Caco-2 (cell line): ENCODE data around the gene MAPK1IP1L. TPM values are rescaled to one million over a fixed set of nuclear protein-coding genes. Genes with fewer than 3 reads are reported as not detected.

Experiments used
- BruUV-seq: library from RNA; stranded (reverse); fragments of 400-500 nt; replicated peaks from 2 replicates; lab custom pipeline; 2021; lab: Mats Ljungman, UMichigan
- CTCF ChIA-PET: fragments of 300-600 bp; sonication (Branson Sonifier 250); formaldehyde crosslinking; loops from one replicate; lab custom pipeline; 2022; ENCODE audit warnings: antibody characterized with exemption; lab: Charles Lee
- POLR2A ChIA-PET: fragments of 300-600 bp; sonication (Branson Sonifier 250); formaldehyde crosslinking; loops from one replicate; lab custom pipeline; 2022; ENCODE audit warnings: antibody characterized with exemption; lab: Charles Lee
- DNase-seq, 2 experiments: peaks; one replicate each; pipeline versions ENCODE4 v3.0.0 to v3.0.0-alpha.2; 2020 to 2022
- H3K27me3 ChIP-seq: replicated peaks from 2 replicates; pipeline ENCODE4 v1.6.0; 2011; ENCODE audit warnings: low read length; ENCODE audit not compliant: control insufficient read depth, insufficient read depth
- H3K36me3 ChIP-seq: 2 replicates; pipeline ENCODE4 v1.5.1; 2011; ENCODE audit warnings: low read length; ENCODE audit not compliant: control insufficient read depth, insufficient read depth
- H3K4me1 ChIP-seq: fragments of 250-450 bp; sonication (Bioruptor Pico); 2 replicates; pipeline ENCODE4 v1.5.1; 2020; ENCODE audit warnings: mild to moderate bottlenecking
- H3K4me3 ChIP-seq: 2 replicates; pipeline ENCODE4 v1.5.1; 2011; ENCODE audit warnings: low read depth, mild to moderate bottlenecking, control low read depth, low read length
- H3K9me3 ChIP-seq: fragments of 250-450 bp; sonication (Bioruptor Pico); 2 replicates; pipeline ENCODE4 v1.5.1; 2020; ENCODE audit warnings: mild to moderate bottlenecking, moderate library complexity
- H3K27ac Mint-ChIP-seq: one replicate; pipeline ENCODE4 v1.8.0; 2022; ENCODE audit warnings: mixed read lengths; ENCODE audit not compliant: unreplicated experiment
- H3K27me3 Mint-ChIP-seq: one replicate; pipeline ENCODE4 v1.8.0; 2022; ENCODE audit warnings: mixed read lengths; ENCODE audit not compliant: insufficient read depth, unreplicated experiment
- H3K36me3 Mint-ChIP-seq: one replicate; pipeline ENCODE4 v1.8.0; 2022; ENCODE audit warnings: mild to moderate bottlenecking, mixed read lengths; ENCODE audit not compliant: insufficient read depth, unreplicated experiment
- H3K4me1 Mint-ChIP-seq: one replicate; pipeline ENCODE4 v1.8.0; 2022; ENCODE audit warnings: low read depth, mixed read lengths; ENCODE audit not compliant: unreplicated experiment
- H3K4me3 Mint-ChIP-seq: one replicate; pipeline ENCODE4 v1.8.0; 2022; ENCODE audit warnings: mild to moderate bottlenecking, moderate library complexity, mixed read lengths; ENCODE audit not compliant: unreplicated experiment
- H3K9me3 Mint-ChIP-seq: one replicate; pipeline ENCODE4 v1.8.0; 2022; ENCODE audit warnings: mixed read lengths; ENCODE audit not compliant: unreplicated experiment
- intact Hi-C: fragments of 100-400 bp; cut with micrococcal nuclease; formaldehyde crosslinking; loops from one replicate; pipeline ENCODE4 v1.10.0; 2022; ENCODE audit not compliant: unreplicated experiment
- total RNA-seq: library from RNA; stranded (reverse); gene quantifications from 2 replicates; pipeline ENCODE4 v1.2.3, GENCODE V29; 2022
- TF ChIP-seq, protein P1 (sequence below), 2 experiments: fragments of 200-600 bp in 1 of 2; IDR thresholded peaks; 1 replicate in 1 of 2; 2 replicates in 1 of 2; pipeline versions ENCODE4 v1.5.1 to v1.8.0; 2011 to 2022; ENCODE audit warnings: antibody characterized with exemption in 1 of 2, control low read depth in 1 of 2, inconsistent platforms in 1 of 2, low read depth in 1 of 2, low read length in 1 of 2, mild to moderate bottlenecking in 1 of 2, moderate library complexity in 1 of 2; ENCODE audit not compliant: insufficient read depth in 1 of 2, severe bottlenecking in 1 of 2, unreplicated experiment in 1 of 2

The MAPK1IP1L gene
- total RNA-seq, 1 experiment from 2014 or later, result 90.8 TPM

DNA sequence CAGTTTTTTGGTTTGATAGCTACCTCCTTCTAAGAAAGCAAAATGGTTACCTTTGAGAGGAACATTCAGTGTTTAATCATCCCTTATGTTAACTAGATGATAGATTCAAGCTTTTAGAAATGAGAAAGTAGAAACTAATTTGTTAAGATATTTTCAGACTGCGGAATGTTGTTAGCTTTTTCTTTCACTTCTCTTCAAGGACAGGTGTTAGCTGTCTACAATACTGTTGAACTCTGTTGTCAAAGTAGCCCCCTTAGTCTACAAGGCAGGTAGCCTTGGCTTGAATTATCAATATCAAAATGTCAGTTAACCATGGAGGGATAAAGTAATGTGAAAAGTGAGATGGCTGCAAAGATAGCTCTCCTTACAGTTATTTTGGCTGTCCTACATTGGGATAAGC lies 14.8 kb downstream of the MAPK1IP1L start:
- Mint-ChIP-seq H3K4me3 (no peak overlapping the region), H3K36me3 (peaks cover 73% of the 10 kb centered on the region), H3K9me3 (no peaks in the 10 kb centered on the region), H3K27me3 (no peaks in the 10 kb centered on the region), H3K27ac (no peak overlapping the region), H3K4me1 (no peaks in the 10 kb centered on the region)
- TF ChIP-seq, protein P1, sequence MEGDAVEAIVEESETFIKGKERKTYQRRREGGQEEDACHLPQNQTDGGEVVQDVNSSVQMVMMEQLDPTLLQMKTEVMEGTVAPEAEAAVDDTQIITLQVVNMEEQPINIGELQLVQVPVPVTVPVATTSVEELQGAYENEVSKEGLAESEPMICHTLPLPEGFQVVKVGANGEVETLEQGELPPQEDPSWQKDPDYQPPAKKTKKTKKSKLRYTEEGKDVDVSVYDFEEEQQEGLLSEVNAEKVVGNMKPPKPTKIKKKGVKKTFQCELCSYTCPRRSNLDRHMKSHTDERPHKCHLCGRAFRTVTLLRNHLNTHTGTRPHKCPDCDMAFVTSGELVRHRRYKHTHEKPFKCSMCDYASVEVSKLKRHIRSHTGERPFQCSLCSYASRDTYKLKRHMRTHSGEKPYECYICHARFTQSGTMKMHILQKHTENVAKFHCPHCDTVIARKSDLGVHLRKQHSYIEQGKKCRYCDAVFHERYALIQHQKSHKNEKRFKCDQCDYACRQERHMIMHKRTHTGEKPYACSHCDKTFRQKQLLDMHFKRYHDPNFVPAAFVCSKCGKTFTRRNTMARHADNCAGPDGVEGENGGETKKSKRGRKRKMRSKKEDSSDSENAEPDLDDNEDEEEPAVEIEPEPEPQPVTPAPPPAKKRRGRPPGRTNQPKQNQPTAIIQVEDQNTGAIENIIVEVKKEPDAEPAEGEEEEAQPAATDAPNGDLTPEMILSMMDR (IDR thresholded peaks at IDR 0.05; ENCODE audit: insufficient read depth in 1 of 2, low read depth in 1 of 2, low read length in 1 of 2, severe bottlenecking in 1 of 2, unreplicated experiment in 1 of 2), result no peak
- Histone ChIP-seq H3K27me3 (no peaks in the 10 kb centered on the region), H3K4me3 (no peak overlapping the region), H3K4me1 (0 out of 2 replicates have a peak, but pooled peaks cover 8% of the 10 kb centered on the region), H3K9me3 (no peaks in the 10 kb centered on the region), H3K36me3 (no peaks in the 10 kb centered on the region)
- CTCF ChIA-PET, result interaction anchor here (1.7 kb wide), 1 partner anchor 11 kb away, joined by 5 read pairs; no protein-coding TSS in a partner anchor
- intact Hi-C loops, result no loop called here
- POLR2A ChIA-PET, result no interaction called here
- no peak for DNase-seq
- BruUV-seq, result no TSS peak

DNA sequence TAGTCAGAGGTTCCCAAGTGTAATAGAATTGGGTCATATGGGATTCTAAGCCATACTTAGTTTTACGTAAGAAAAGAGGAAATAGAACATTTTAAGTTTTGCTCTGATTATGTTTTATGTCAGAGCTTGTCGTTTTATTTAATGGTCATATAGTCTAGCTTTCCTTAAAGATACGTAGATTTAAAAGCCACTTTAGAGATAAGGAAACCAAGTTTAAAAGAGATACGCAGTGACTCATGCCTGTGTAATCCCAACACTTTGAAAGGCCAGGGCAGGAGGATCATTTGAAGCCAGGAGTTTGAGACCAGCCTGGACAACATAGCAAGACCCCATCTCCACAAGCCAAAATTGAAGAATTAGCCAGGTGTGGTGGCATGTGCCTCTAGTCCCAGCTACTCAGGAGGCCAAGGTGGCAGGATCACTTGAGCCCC lies 19.5 kb downstream of the MAPK1IP1L start:
- Histone ChIP-seq H3K27me3 (no peaks in the 10 kb centered on the region), H3K36me3 (no peaks in the 10 kb centered on the region), H3K4me1 (0 out of 2 replicates have a peak, but pooled peaks cover 9% of the 10 kb centered on the region), H3K4me3 (no peak overlapping the region), H3K9me3 (no peaks in the 10 kb centered on the region)
- no peak overlapping the region for H3K4me3 Mint-ChIP-seq
- no peaks in the 10 kb centered on the region for H3K27me3 Mint-ChIP-seq
- H3K27ac Mint-ChIP-seq, result no peak overlapping the region
- ChIA-PET POLR2A (interaction anchor here (0.9 kb wide), 1 partner anchor 13 kb away, joined by 3 read pairs; no protein-coding TSS in a partner anchor), CTCF (interaction anchor here (1.0 kb wide), 1 partner anchor 20 kb away, joined by 6 read pairs; the partner anchor contains the start of gene MAPK1IP1L)
- peaks cover 40% of the 10 kb centered on the region for H3K36me3 Mint-ChIP-seq
- TF ChIP-seq, protein P1 (IDR thresholded peaks at IDR 0.05; ENCODE audit: insufficient read depth in 1 of 2, low read depth in 1 of 2, low read length in 1 of 2, severe bottlenecking in 1 of 2, unreplicated experiment in 1 of 2), result no peak
- no TSS peak for BruUV-seq
- intact Hi-C loops, result no loop called here
- no peak for DNase-seq
- no peaks in the 10 kb centered on the region for H3K9me3 Mint-ChIP-seq
- H3K4me1 Mint-ChIP-seq, result peaks cover 10% of the 10 kb centered on the region

DNA sequence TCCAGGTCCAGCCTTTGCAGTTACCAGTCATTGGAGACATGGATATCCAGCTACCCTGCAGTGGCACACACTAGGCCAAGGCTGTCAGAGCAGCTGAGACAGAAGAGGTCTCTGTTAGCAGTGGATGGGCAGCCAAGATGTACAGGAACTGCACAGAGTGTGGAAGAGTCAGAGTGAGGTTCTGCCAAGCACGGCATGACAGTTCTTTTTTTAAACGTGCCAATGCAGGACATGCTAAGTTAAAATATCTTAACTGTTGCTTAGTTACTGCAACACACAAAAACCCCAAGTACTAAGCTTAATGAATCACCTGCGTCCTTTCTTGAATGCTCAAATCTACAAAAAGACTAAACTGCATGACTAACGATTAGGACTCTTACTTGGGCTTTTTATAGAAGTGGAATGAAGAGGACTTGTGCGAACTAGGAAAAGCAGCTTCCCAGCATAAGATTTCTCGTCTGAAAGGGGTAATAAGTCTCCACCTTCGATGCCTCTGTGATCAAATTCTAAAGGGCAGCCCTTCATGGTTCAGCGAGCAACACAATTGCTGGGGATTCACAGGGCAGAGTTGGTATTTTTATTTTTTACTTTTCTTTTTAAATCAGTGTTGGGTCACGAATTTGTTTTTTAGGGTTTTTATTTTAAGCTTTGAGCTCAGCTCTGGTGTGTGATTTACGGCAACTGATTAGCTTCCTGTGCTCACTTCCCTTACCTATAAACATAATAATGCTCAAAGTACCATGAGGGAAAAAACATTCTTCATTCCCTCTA lies 20.6 kb downstream of the MAPK1IP1L start:
- POLR2A ChIA-PET, result interaction anchor here (0.9 kb wide), 2 partner anchors 11 to 57 kb away, joined by 3 read pairs; partner anchors contain the start of gene LGALS3

More for the DNA sequence above, 20.6 kb downstream of the MAPK1IP1L start:
- Histone ChIP-seq H3K36me3 (no peaks in the 10 kb centered on the region), H3K4me1 (peaks cover 14% of the 10 kb centered on the region), H3K4me3 (no peak overlapping the region), H3K9me3 (no peaks in the 10 kb centered on the region), H3K27me3 (no peaks in the 10 kb centered on the region)
- H3K4me3 Mint-ChIP-seq, result no peak overlapping the region
- no peaks in the 10 kb centered on the region for H3K27me3 Mint-ChIP-seq
- BruUV-seq, result no TSS peak
- TF ChIP-seq, protein P1 (IDR thresholded peaks at IDR 0.05; ENCODE audit: insufficient read depth in 1 of 2, low read depth in 1 of 2, low read length in 1 of 2, severe bottlenecking in 1 of 2, unreplicated experiment in 1 of 2), result no peak
- intact Hi-C loops, result no loop called here
- peaks cover 31% of the 10 kb centered on the region for H3K36me3 Mint-ChIP-seq
- CTCF ChIA-PET, result no interaction called here
- H3K27ac Mint-ChIP-seq, result no peak overlapping the region
- no peaks in the 10 kb centered on the region for H3K9me3 Mint-ChIP-seq
- no peak for DNase-seq
- peaks cover 15% of the 10 kb centered on the region for H3K4me1 Mint-ChIP-seq
